Activated CD4-positive, alpha-beta memory T cell treated with anti-CD3 and anti-CD28 coated beads for 36 hours (primary cell): Measurements from ENCODE around the gene OR8A1. TPM values are rescaled to one million over a fixed set of nuclear protein-coding genes. Genes with fewer than 3 reads are reported as not detected.

Source experiments
- CTCF ChIA-PET: fragments of 350-600 bp; sonication (Branson Sonifier 250); formaldehyde crosslinking; loops from one replicate; lab custom pipeline; 2021; ENCODE audit warnings: antibody characterized with exemption, inconsistent platforms; lab: Charles Lee
- POLR2A ChIA-PET: fragments of 350-600 bp; sonication (Branson Sonifier 250); formaldehyde crosslinking; loops from one replicate; lab custom pipeline; 2021; ENCODE audit warnings: antibody characterized with exemption; lab: Charles Lee
- DNase-seq: peaks from one replicate; pipeline ENCODE4 v3.0.0-alpha.2; 2020
- H3K27ac Mint-ChIP-seq: one replicate; pipeline ENCODE4 v1.8.0; 2021; ENCODE audit warnings: mixed read lengths
- H3K27me3 Mint-ChIP-seq: one replicate; pipeline ENCODE4 v1.8.0; 2021; ENCODE audit warnings: mixed read lengths
- H3K36me3 Mint-ChIP-seq: one replicate; pipeline ENCODE4 v1.8.0; 2021; ENCODE audit warnings: mixed read lengths
- H3K4me1 Mint-ChIP-seq: one replicate; pipeline ENCODE4 v1.8.0; 2021; ENCODE audit warnings: low read depth, mixed read lengths
- H3K4me3 Mint-ChIP-seq: one replicate; pipeline ENCODE4 v1.8.0; 2021; ENCODE audit warnings: mild to moderate bottlenecking, mixed read lengths
- H3K9me3 Mint-ChIP-seq: one replicate; pipeline ENCODE4 v1.8.0; 2021; ENCODE audit warnings: mixed read lengths
- intact Hi-C: fragments of 100-400 bp; cut with micrococcal nuclease; formaldehyde crosslinking; loops from one replicate; pipeline ENCODE4 v1.15.1; 2023
- total RNA-seq, 2 experiments: library from RNA; stranded (reverse); gene quantifications; one replicate each; pipeline ENCODE4 v1.2.3, GENCODE V29; 2021

Gene OR8A1
- not detected for total RNA-seq

DNA sequence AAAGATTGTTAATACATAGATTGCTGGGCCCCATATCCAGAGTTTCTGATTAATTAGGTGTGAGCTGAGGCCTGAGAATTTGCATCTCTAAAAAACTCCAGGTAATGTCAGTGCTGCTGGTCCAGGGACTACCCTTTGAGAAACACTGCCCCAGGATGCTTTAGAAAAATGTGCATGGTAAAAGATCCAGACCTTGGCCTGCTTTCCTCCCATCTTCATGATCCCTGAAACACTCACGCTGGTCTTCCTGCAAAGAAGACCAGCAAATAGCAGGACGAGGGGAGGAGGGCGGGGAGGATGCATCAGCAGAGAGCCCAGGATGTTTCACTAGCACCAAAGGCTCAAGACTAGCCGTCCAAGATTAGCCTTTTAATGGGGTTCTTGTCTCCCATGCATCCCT, at the start of gene OR8A1:
TSS of gene OR8A1 (plus strand) at position 301 of the 400 bp plus-strand sequence. CDS start 123 bp downstream, outside the sequence.
- ChIA-PET POLR2A (no interaction called here), CTCF (no interaction called here)
- Mint-ChIP-seq H3K27me3 (peaks cover 11% of the 10 kb centered on the region), H3K36me3 (no peaks in the 10 kb centered on the region), H3K9me3 (no peaks in the 10 kb centered on the region), H3K4me3 (no peak within 1 kb of the TSS), H3K4me1 (no peaks in the 10 kb centered on the region), H3K27ac (no peak within 1 kb of the TSS)
- DNase-seq: no peak
- intact Hi-C loops: no loop called here

- H3K9me3 Mint-ChIP-seq: no peaks in the 10 kb centered on the region
- intact Hi-C loops: no loop called here
- ChIA-PET POLR2A (no interaction called here), CTCF (no interaction called here)
- no peaks in the 10 kb centered on the region for H3K36me3 Mint-ChIP-seq
- H3K4me1 Mint-ChIP-seq: no peaks in the 10 kb centered on the region
- H3K4me3 Mint-ChIP-seq: no peak overlapping the region
- H3K27me3 Mint-ChIP-seq: no peaks in the 10 kb centered on the region
- DNase-seq: no peak
- H3K27ac Mint-ChIP-seq: no peak overlapping the region
Measured at GRCh38 chr11:124520550-124520854, 49.3 kb upstream of the OR8A1 start.

- Mint-ChIP-seq H3K36me3 (peaks cover 1% of the 10 kb centered on the region), H3K27me3 (peaks cover 26% of the 10 kb centered on the region), H3K4me1 (no peaks in the 10 kb centered on the region), H3K27ac (no peak overlapping the region), H3K9me3 (peaks cover 7% of the 10 kb centered on the region), H3K4me3 (no peak overlapping the region)
- no peak for DNase-seq
- CTCF ChIA-PET: no interaction called here
- POLR2A ChIA-PET: no interaction called here
- intact Hi-C loops: no loop called here
Measured at GRCh38 chr11:124533626-124534025, 36.2 kb upstream of the OR8A1 start.

DNA sequence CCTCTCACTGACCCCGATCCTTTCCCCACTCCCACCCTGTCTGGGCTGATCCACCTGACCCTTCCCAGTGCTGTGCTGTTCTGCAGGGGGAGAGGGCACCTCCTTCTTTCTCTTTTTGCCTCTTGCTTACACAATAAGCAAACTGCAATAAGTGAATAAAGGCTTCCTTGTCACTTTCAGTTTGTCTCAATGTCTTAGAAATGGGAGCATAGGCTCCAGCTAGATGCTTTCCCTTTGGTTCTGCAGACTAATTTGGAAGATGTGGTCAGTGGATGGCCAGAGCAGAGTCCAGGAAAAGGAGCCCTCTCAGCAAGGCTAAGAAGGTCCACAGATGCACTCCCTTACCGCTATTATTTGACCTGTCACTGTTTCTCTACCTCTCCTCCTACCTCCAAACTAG, 35.7 kb upstream of the OR8A1 start:
- peaks cover 3% of the 10 kb centered on the region for H3K9me3 Mint-ChIP-seq
- H3K27ac Mint-ChIP-seq: no peak overlapping the region
- ChIA-PET POLR2A (no interaction called here), CTCF (interaction anchor here (1.1 kb wide), 1 partner anchor 118 kb away, joined by 4 read pairs; no protein-coding TSS in a partner anchor)
- H3K4me3 Mint-ChIP-seq: no peak overlapping the region
- no peaks in the 10 kb centered on the region for H3K4me1 Mint-ChIP-seq
- no peak for DNase-seq
- intact Hi-C loops: no loop called here
- no peaks in the 10 kb centered on the region for H3K36me3 Mint-ChIP-seq
- H3K27me3 Mint-ChIP-seq: peaks cover 24% of the 10 kb centered on the region

DNA sequence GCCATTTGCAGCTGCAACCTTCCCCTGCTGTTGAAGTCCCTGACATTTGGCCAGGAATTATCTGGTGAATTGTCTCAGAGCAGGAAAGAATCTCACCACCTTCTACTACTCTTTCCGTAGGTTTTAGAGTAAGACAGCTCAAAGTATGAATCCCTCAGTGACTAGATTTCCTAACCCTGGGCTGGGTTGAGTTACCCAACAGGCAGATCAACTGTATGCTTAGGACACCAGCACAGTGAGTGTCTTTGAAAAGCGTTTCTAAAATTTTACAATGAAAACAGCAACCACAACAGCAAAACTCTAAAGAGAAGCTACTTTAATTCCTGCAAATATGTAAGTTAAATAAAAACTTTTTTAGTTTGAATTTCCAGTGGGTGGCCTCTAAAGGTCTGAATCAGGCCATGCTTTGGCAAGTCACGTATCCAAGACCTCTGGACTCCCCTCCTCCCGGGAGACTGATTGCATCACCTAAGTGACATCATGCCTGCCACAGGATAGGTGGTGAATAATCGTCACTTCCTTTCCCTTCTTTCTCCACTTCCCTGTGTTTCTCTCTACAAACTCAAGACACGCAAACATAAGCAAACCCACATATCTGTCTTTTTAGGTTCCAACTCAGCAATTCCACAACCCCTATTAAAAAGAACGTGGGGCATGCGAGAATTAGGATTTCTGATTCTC, 34.1 kb upstream of the OR8A1 start:
- intact Hi-C loops: no loop called here
- Mint-ChIP-seq H3K4me3 (no peak overlapping the region), H3K4me1 (no peaks in the 10 kb centered on the region), H3K27ac (no peak overlapping the region), H3K9me3 (no peaks in the 10 kb centered on the region), H3K27me3 (peaks cover 22% of the 10 kb centered on the region), H3K36me3 (no peaks in the 10 kb centered on the region)
- ChIA-PET CTCF (no interaction called here), POLR2A (no interaction called here)
- DNase-seq: no peak

- Mint-ChIP-seq H3K4me3 (no peak overlapping the region), H3K4me1 (no peaks in the 10 kb centered on the region), H3K27ac (no peak overlapping the region), H3K9me3 (no peaks in the 10 kb centered on the region), H3K36me3 (no peaks in the 10 kb centered on the region), H3K27me3 (peaks cover 19% of the 10 kb centered on the region)
- intact Hi-C loops: no loop called here
- no peak for DNase-seq
- CTCF ChIA-PET: no interaction called here
- POLR2A ChIA-PET: no interaction called here
Measured at GRCh38 chr11:124536520-124536919, 33.3 kb upstream of the OR8A1 start.

GRCh38 chr11:124538019-124538418, 31.8 kb upstream of the OR8A1 start:
- Mint-ChIP-seq H3K4me3 (no peak overlapping the region), H3K4me1 (no peaks in the 10 kb centered on the region), H3K36me3 (no peaks in the 10 kb centered on the region), H3K27ac (no peak overlapping the region), H3K27me3 (peaks cover 21% of the 10 kb centered on the region), H3K9me3 (no peaks in the 10 kb centered on the region)
- intact Hi-C loops: no loop called here
- DNase-seq: no peak
- ChIA-PET POLR2A (no interaction called here), CTCF (no interaction called here)

DNA sequence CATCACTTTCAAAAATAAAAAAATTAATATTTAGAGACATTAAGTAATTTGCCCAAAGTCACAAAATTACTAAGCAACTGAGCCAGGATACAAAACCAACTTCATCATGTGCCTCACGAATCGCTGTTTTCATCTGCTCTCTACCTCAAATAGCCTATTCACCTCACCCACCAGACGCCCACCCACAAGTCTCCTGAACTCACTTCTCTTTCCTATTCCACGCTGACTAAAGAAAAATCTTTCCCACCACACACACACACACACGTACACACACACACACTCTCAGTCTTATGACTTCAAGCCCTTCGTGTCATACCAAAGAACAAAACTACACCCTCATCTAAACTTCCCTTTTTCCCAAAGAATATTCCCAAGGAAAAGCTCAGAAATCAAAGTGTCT, 28.6 kb upstream of the OR8A1 start:
- CTCF ChIA-PET: no interaction called here

GRCh38 chr11:124543145-124543544, 26.7 kb upstream of the OR8A1 start:
- H3K27ac Mint-ChIP-seq: no peak overlapping the region
- H3K4me1 Mint-ChIP-seq: no peaks in the 10 kb centered on the region
- peaks cover 5% of the 10 kb centered on the region for H3K27me3 Mint-ChIP-seq
- no peaks in the 10 kb centered on the region for H3K9me3 Mint-ChIP-seq
- ChIA-PET POLR2A (no interaction called here), CTCF (no interaction called here)
- no peak overlapping the region for H3K4me3 Mint-ChIP-seq
- DNase-seq: no peak
- intact Hi-C loops: no loop called here
- no peaks in the 10 kb centered on the region for H3K36me3 Mint-ChIP-seq

More for the DNA sequence above, 28.6 kb upstream of the OR8A1 start:
- Mint-ChIP-seq H3K36me3 (no peaks in the 10 kb centered on the region), H3K9me3 (no peaks in the 10 kb centered on the region), H3K4me3 (no peak overlapping the region), H3K27me3 (peaks cover 10% of the 10 kb centered on the region), H3K27ac (no peak overlapping the region), H3K4me1 (no peaks in the 10 kb centered on the region)
- POLR2A ChIA-PET: no interaction called here
- intact Hi-C loops: no loop called here
- no peak for DNase-seq

- ChIA-PET POLR2A (no interaction called here), CTCF (interaction anchor here (0.8 kb wide), 1 partner anchor 1243 kb away, joined by 4 read pairs; no protein-coding TSS in a partner anchor)
- H3K27ac Mint-ChIP-seq: no peak within 1 kb of the TSS
- H3K4me1 Mint-ChIP-seq: no peaks in the 10 kb centered on the region
- H3K27me3 Mint-ChIP-seq: peaks cover 5% of the 10 kb centered on the region
- no peaks in the 10 kb centered on the region for H3K9me3 Mint-ChIP-seq
- no peak for DNase-seq
- no peak within 1 kb of the TSS for H3K4me3 Mint-ChIP-seq
- H3K36me3 Mint-ChIP-seq: no peaks in the 10 kb centered on the region
- intact Hi-C loops: no loop called here
Measured at GRCh38 chr11:124543554-124543953, 26.2 kb upstream of the OR8A1 start, which contains the start of gene OR8B12. Gene OR8B12, minus strand, starts transcription at chr11:124543654. Its CDS starts 0 bp downstream, at chr11:124543654.

- Mint-ChIP-seq H3K27me3 (no peaks in the 10 kb centered on the region), H3K4me1 (no peaks in the 10 kb centered on the region), H3K4me3 (no peak overlapping the region), H3K36me3 (no peaks in the 10 kb centered on the region), H3K9me3 (no peaks in the 10 kb centered on the region), H3K27ac (no peak overlapping the region)
- no peak for DNase-seq
- POLR2A ChIA-PET: no interaction called here
- CTCF ChIA-PET: no interaction called here
- intact Hi-C loops: no loop called here
Measured at GRCh38 chr11:124551189-124551588, 18.6 kb upstream of the OR8A1 start.

DNA sequence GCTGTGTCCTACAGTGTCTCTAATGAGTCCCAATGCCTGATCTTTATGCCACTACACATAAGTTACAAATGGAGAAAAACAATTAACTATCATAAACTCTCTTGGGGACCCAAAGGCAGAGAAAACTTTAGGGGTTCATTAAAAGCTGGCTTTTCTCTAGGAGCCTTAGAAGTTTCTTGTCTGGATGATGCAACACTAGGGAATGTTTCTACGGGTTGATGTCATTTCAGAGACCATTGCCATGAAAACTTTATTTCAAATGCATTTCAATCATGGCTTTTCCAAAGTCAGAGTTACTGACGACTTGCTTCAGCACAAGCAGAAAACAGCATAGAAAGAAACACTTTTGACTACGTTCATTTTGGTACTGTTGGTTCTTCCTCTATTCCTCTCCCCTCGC, 17.8 kb upstream of the OR8A1 start:
- Mint-ChIP-seq H3K4me3 (no peak overlapping the region), H3K27ac (no peak overlapping the region), H3K36me3 (no peaks in the 10 kb centered on the region), H3K4me1 (no peaks in the 10 kb centered on the region), H3K27me3 (no peaks in the 10 kb centered on the region), H3K9me3 (no peaks in the 10 kb centered on the region)
- no peak for DNase-seq
- CTCF ChIA-PET: no interaction called here
- intact Hi-C loops: no loop called here
- POLR2A ChIA-PET: no interaction called here

DNA sequence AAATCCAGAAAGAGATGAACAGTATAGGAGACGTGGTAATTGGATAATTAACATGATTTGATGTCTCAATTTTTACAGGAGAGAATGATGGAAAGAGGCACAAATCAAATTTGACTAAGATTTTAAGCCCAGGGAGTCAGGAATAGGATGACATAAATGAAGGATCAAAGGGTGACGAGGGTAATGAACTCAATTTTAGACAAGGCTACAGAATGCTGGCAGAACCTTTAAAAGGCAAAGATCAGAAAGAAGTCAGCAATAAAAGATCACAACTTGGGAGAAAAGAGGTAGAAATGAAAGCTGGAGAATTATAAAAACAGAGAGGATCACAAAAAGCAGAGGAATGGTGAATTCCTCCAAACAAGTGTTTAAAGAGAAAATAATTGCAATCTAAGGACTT, 13.0 kb upstream of the OR8A1 start:
- Mint-ChIP-seq H3K36me3 (no peaks in the 10 kb centered on the region), H3K9me3 (no peaks in the 10 kb centered on the region), H3K4me1 (no peaks in the 10 kb centered on the region), H3K27ac (no peak overlapping the region), H3K27me3 (no peaks in the 10 kb centered on the region), H3K4me3 (no peak overlapping the region)
- intact Hi-C loops: no loop called here
- ChIA-PET CTCF (no interaction called here), POLR2A (no interaction called here)
- no peak for DNase-seq
